GM18951 (cell line): ENCODE data around the gene SHCBP1L.

Experiments
- POLR2A ChIP-seq: IDR thresholded peaks from 4 replicates; pipeline ENCODE4 v1.6.1; 2011; ENCODE audit warnings: mild to moderate bottlenecking; ENCODE audit not compliant: insufficient read length, insufficient read depth; ENCODE audit errors: extremely low read depth
- in situ Hi-C: fragments of 300-500 bp; cut with MboI; formaldehyde crosslinking; loops from one replicate; pipeline ENCODE4 v1.12.0; 2022; ENCODE audit warnings: low sequenced_read_pairs, mixed read lengths, inconsistent platforms; ENCODE audit not compliant: unreplicated experiment

Gene SHCBP1L

DNA sequence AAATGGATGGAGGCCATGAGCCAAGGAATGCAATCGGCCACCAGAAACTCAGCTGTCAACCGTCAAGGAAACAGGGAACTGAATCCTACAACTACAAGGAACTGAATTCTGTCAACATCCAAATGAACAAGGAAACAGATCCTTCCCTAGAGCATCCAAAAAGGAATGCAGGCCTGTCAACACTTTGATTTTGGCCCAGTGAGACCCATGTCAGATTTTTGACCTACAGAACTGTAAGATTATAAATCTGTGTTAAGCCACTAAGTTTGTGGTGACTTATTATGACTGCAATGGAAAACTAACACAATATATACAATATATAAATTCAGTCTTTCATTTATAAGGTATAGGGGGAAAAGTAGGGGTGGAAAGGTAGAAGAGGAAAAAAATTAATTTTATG lies 55.3 kb downstream of the SHCBP1L start:
- in situ Hi-C loops = no loop called here
- TF ChIP-seq POLR2A = no peak

DNA sequence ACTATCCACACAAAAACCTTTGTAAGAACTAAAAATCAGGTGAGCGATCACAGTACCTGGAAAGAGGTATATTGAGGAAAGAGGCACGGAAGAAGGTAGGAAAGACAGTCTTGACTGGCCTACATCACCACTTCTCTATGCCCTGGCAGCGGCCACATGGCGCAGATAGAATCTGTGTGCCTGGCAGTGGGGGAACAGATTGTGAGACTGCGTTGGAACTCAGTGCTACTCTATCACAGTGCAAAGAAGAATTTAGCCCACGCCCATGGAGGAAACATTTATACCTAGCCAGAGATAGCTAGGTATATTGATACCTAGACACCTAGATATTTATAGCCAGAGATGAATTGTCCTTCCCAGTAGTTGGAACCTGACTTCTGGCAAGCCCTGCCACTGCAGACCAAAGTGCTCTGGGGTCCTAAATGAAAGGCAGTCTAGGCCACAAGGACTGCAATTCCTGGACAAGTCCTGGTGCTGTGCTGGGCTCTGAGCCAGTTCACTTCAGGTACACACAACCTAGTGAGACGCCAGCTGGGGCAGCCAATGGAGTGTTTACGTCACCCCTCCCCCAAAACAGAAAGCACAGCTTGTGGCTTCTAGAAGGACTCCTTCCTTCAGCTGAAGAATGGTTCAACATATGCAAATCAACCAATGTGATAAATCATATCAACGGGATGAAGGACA lies 61.9 kb downstream of the SHCBP1L start:
- in situ Hi-C loops = no loop called here

DNA sequence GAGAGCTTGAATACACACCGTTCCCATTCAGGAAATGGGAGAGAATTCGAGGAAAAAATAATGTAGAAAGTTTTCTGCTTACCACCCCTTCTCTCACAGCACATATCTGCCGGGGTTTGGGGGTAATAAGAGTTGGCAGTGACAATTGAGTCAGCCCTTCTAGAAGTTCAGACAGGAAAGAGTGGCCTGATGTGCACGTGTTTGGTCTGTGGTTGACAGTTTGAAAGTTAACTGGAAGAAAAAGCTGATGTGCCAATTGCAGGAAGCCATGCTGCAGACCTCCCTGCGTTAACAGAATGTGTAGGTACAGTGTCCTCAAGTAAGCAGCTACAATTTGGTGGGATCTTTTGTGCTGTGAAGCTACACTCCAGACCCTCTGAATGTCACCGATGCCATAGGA lies 63.0 kb downstream of the SHCBP1L start:
- in situ Hi-C loops = no loop called here
- no peak for TF ChIP-seq POLR2A

More for the DNA sequence above, 61.9 kb downstream of the SHCBP1L start:
- TF ChIP-seq POLR2A = no peak

DNA sequence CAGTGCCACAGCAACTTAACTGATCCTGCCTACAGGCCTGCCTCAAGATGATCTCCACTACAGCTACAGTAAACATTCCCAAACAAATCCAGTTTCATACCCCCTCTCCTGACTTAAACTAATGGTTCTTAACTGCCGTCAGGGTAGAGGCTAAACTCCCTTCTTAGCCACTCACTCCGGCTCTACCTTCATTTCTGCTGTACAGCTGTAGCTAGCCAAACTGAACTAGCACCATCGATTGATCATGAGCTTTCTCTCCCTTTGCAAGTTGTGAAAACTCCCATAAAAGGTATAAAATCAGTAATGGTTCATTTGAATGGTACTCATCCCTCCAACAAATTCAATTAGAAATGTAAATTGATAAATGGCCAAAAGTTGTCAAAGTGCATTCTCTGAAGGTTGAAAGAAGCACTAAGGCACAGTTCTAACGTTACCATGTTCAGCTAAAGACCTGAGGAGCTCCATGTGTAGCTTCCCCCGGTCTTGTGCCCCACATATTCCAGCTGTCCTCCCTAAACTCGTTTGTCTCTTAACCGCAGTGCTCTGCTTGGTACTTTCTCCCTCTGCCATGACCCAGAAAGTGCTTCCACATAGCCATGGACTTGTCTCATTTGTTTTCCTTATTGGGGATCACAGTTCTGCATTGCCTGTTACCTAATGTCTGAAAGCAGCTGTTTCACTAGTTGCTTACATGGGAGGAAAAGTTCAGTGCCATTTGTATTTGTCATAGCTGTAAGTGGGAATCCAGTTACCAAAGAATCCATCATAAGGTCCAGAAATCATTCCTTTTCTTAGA lies 64.0 kb downstream of the SHCBP1L start:
- no peak for TF ChIP-seq POLR2A
- in situ Hi-C loops = no loop called here

DNA sequence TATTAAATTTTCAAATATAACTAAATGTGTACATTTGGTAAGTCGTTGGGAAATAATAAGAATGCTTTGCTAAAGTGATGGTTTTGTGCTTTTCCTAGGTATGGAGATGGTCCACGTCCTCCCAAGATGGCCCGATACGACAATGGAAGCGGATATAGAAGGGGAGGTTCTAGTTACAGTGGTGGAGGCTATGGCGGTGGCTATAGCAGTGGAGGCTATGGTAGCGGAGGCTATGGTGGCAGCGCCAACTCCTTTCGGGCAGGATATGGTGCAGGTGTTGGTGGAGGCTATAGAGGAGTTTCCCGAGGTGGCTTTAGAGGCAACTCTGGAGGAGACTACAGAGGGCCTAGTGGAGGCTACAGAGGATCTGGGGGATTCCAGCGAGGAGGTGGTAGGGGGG lies 66.0 kb downstream of the SHCBP1L start:
- in situ Hi-C loops = no loop called here
- no peak for TF ChIP-seq POLR2A

DNA sequence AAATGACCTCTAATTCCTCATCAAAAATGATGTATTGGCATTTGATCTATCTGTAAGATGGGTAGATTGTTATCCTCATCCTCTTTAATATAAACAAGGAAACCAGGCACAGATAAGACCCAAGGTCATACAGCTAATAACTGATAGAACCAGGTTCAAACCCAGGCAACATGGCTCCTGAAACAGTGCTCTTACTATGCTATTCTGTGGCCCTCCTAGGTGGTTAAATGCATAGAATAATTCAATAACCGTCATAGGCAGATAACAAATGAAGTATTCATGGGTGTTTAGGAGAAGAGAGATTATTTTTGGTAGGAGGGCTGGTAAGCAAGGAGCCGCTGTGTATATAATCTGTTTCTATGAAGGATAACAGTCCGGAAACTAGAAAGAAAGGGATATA lies 67.4 kb downstream of the SHCBP1L start:
- no peak for TF ChIP-seq POLR2A
- in situ Hi-C loops = no loop called here

DNA sequence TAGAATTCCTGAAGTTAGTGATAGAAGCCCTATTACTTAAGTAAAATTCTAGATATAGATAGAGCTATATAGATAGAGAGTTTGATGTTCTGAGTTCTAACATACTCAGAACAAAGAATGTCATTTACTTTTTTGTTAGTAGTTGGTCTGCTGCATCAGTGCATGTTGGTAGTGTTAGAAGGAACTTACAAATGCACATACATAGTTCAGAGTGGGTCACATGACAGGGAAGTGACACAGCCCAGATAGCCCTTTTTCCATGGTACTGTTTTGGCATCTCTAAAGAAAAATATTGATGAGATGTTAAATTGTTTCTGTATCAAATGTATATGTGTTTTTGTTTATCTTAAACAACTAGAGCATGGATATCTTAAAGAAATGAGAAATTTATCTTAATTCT lies 68.1 kb downstream of the SHCBP1L start:
- TF ChIP-seq POLR2A = no peak
- in situ Hi-C loops = no loop called here

DNA sequence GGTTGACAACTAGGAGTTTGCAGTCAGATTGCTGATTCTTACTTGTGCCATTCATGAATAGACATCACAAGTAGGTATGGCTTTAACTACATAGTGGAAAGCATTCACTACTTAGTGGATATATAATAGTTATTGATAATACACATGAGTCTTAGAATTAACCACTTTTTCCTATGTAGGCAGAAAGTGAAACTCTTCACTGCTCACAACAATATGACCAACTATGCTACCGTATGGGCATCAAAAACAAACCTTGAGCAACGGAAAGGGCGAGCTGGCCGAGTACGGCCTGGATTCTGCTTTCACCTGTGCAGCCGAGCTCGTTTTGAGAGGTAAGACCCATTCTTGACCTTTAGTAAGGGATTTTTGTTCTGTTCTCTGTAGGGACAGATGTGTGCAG lies 75.1 kb downstream of the SHCBP1L start:
- no peak for TF ChIP-seq POLR2A
- in situ Hi-C loops = no loop called here

DNA sequence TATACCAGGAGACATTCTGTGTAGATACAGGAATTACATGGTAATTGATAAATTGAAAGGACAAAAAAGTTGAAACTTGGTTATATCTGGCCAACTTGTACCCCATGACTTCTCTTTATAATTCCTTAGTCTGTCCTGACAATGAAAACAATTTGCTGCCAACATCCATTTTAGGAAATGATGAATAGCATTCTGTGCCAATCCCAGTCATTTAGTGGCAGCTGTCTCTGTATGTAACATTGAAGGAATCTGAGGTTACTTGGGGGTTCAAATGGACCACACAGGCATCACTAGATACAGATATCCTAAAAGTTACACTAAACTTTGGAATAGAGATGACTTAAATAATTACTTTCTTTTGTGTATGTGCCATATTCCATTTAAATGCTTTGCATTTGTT lies 75.6 kb downstream of the SHCBP1L start:
- in situ Hi-C loops = no loop called here

DNA sequence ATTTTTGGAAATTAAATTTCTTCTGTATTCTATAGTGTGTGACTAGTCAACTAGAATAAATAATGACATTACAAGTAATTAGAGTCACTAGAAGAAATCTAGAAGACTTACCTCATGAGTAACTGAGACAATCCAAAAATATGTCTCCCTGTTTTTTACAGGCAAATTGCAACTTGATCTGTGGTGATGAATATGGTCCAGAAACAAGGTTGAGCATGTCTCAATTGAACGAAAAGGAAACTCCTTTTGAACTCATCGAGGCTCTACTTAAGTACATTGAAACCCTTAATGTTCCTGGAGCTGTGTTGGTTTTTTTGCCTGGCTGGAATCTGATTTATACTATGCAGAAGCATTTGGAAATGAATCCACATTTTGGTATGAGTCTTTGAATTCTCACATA lies 77.1 kb downstream of the SHCBP1L start:
- in situ Hi-C loops = no loop called here
- TF ChIP-seq POLR2A = no peak

More for the DNA sequence above, 75.6 kb downstream of the SHCBP1L start:
- no peak for TF ChIP-seq POLR2A

DNA sequence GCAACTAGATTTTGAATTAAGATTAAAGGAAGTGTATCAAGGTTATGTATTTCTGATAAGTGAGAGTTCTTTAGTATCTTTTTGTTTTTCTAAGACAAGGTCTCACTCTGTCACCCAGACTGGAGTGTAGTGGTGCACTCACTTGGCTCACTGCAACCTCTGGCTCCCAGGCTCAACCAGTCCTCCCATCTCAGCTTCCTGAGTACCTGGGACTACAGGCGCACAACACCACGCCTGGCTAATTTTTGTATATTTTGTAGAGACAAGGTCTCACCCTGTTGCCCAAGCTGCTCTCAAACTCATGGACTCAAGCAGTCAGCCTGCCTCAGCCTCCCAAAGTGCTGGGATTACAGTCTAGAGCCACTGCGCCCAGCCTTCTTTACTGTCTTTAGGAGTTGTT lies 80.1 kb downstream of the SHCBP1L start:
- no peak for TF ChIP-seq POLR2A
- in situ Hi-C loops = no loop called here

DNA sequence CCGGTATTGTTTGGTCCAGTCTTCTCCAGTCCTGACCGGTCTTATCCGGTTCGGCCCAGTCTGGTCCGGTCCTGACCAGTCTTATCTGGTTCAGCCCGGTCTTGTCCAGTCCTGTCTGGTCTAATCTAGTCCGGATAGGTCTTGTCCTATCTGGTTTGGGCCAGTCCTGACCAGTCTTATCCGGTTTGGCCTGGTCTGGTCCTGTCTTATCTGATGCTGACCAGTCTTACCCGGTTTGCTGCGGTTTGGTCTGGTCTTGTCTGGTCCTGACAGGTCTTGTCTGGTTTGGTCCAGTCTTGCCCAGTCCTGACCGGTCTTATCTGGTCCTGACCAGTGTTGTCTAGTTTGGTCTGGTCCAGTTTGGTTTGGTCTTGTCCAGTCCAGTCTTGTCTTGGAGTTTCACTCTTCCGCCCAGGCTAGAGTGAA lies 83.7 kb downstream of the SHCBP1L start:
- no peak for TF ChIP-seq POLR2A
- in situ Hi-C loops = no loop called here

DNA sequence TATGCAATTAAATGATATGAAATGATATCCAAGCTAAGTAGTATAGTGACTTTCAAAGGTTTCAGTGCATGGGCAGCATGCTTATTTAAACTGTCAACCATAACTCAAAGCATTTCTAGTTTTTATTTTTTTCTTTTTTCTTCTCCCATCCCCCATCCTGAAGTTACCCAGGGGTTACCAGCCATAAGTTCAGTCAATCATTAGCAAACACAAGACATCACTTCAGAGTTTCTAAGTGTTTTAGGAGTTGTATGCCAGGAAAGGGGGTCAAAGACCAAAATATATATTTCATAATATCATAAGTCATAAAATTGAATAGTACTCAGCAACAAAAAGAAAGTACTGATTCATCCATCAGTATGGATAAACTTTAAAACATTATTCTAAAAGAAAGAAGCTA lies 85.1 kb downstream of the SHCBP1L start:
- in situ Hi-C loops = no loop called here
- no peak for TF ChIP-seq POLR2A

DNA sequence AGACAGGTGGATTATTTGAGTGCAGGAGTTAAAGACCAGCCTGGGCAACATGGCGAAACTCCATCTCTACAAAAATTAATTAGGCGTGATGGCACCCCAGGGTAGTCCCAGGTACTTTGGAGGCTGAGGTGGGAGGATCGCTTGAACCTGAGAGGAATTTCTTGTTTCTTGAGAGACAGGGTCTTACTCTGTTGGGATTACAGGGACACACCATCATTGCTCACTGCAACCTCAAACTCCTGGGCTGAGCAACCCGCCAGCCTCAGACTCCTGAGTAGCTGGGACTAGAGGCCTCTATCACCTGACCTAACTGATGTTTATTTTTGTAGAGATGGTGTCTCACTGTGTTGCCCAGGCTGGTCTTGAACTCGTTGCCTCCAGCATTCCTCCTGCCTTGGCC lies 89.0 kb downstream of the SHCBP1L start:
- in situ Hi-C loops = no loop called here
- no peak for TF ChIP-seq POLR2A
